HG03432 (cell line): ENCODE data around the gene ZNF253.
A peak's percentile ranks its signal among the peaks of the same experiment; 100 is the strongest.
"Not testable (repeated sequence)": the region's sequence is repeated elsewhere in the genome, so short reads cannot be mapped to it uniquely, and the experiment has no call there.

ENCODE experiments used
- ATAC-seq: cut with Tn5 transposase; IDR thresholded peaks from one replicate; pipeline ENCODE4 v1.9.1; 2021; ENCODE audit warnings: mild to moderate bottlenecking, moderate library complexity; ENCODE audit not compliant: unreplicated experiment

Gene ZNF253

GRCh38 chr19:19865750-19866610 is at the start of gene ZNF253:
Gene ZNF253, plus strand, starts transcription at chr19:19865882. Its CDS starts 115 bp downstream, at chr19:19865997.
- peak; percentile 97 for ATAC-seq

GRCh38 chr19:19816679-19817078 is 49.0 kb upstream of the ZNF253 start:
- ATAC-seq = no peak

GRCh38 chr19:19817357-19817756 is 48.3 kb upstream of the ZNF253 start:
- no peak for ATAC-seq

GRCh38 chr19:19820774-19821320 is 44.8 kb upstream of the ZNF253 start:
- peak; percentile 2 for ATAC-seq

GRCh38 chr19:19821366-19821951 is 44.2 kb upstream of the ZNF253 start, which contains the start of gene ZNF506:
Gene ZNF506, minus strand, starts transcription at chr19:19821750. Its CDS starts 147 bp downstream, at chr19:19821603.
- peak; percentile 86 for ATAC-seq

GRCh38 chr19:19821976-19822375 is 43.7 kb upstream of the ZNF253 start:
- ATAC-seq = peak; percentile 4

GRCh38 chr19:19823916-19824315 is 41.8 kb upstream of the ZNF253 start:
- ATAC-seq = no peak

GRCh38 chr19:19826875-19827274 is 38.8 kb upstream of the ZNF253 start:
- ATAC-seq = no peak

GRCh38 chr19:19835560-19836038 is 30.1 kb upstream of the ZNF253 start:
- no peak for ATAC-seq

GRCh38 chr19:19847781-19848180 is 17.9 kb upstream of the ZNF253 start:
- no peak for ATAC-seq

GRCh38 chr19:19849056-19849455 is 16.6 kb upstream of the ZNF253 start:
- no peak for ATAC-seq

GRCh38 chr19:19851740-19852139 is 13.9 kb upstream of the ZNF253 start:
- not testable (repeated sequence) for ATAC-seq

- ATAC-seq = no peak
Measured at GRCh38 chr19:19858751-19859150, 6.9 kb upstream of the ZNF253 start.

- no peak for ATAC-seq
Measured at GRCh38 chr19:19860756-19861390, 4.8 kb upstream of the ZNF253 start.

- ATAC-seq = no peak
Measured at GRCh38 chr19:19866611-19867248, 1.0 kb downstream of the ZNF253 start.

- not testable (repeated sequence) for ATAC-seq
Measured at GRCh38 chr19:19870086-19870485, 4.4 kb downstream of the ZNF253 start.

- no peak for ATAC-seq
Measured at GRCh38 chr19:19871932-19872331, 6.2 kb downstream of the ZNF253 start.

GRCh38 chr19:19873381-19873780 is 7.7 kb downstream of the ZNF253 start:
- no peak for ATAC-seq

GRCh38 chr19:19877724-19878123 is 12.0 kb downstream of the ZNF253 start:
- ATAC-seq = no peak

- no peak for ATAC-seq
Measured at GRCh38 chr19:19884583-19884982, 18.9 kb downstream of the ZNF253 start.
